AG04450 (cell line): Measurements from ENCODE around the gene HEATR3. TPM values are rescaled to one million over a fixed set of nuclear protein-coding genes. Genes with fewer than 3 reads are reported as not detected.

Source experiments
- CTCF ChIA-PET: fragments of 300-600, 350-600 bp; formaldehyde crosslinking; extraction: SDS; loops from one replicate; lab custom pipeline; 2022; ENCODE audit warnings: antibody characterized with exemption, inconsistent platforms; lab: Charles Lee
- POLR2A ChIA-PET: fragments of 350-600 bp; formaldehyde crosslinking; extraction: SDS; loops from one replicate; lab custom pipeline; 2021; ENCODE audit warnings: antibody characterized with exemption, inconsistent platforms; lab: Yijun Ruan, JAX
- DNase-seq: peaks from one replicate; pipeline ENCODE4 v3.0.0-alpha.2; 2011; ENCODE audit warnings: low read depth, low spot score
- H3K27ac ChIP-seq: one replicate; pipeline ENCODE4 v1.5.1; 2012; ENCODE audit warnings: low read depth, low read length, control low read depth
- H3K27me3 ChIP-seq: one replicate; pipeline ENCODE4 v1.6.0; 2012; ENCODE audit warnings: low read length; ENCODE audit not compliant: control insufficient read depth, insufficient read depth
- H3K4me3 ChIP-seq: 2 replicates; pipeline ENCODE4 v1.5.1; 2011; ENCODE audit warnings: mild to moderate bottlenecking, low read depth, low read length, control low read depth
- H3K9me3 ChIP-seq: 2 replicates; pipeline ENCODE4 v1.5.1; 2012; ENCODE audit warnings: low read length; ENCODE audit not compliant: control insufficient read depth, insufficient read depth
- polyA plus RNA-seq: library from polyadenylated mRNA; depleted of rRNA; stranded (reverse); fragments of >200 nt; gene quantifications from 2 replicates; pipeline ENCODE4 v1.2.3, GENCODE V29; 2011
- TF ChIP-seq, protein P1 (sequence below): IDR thresholded peaks from 2 replicates; pipeline ENCODE4 v1.5.1; 2011; ENCODE audit warnings: low read depth, low read length, control low read depth, inconsistent platforms

The HEATR3 gene
- polyA plus RNA-seq, 1 experiment, result 17.1 TPM

DNA sequence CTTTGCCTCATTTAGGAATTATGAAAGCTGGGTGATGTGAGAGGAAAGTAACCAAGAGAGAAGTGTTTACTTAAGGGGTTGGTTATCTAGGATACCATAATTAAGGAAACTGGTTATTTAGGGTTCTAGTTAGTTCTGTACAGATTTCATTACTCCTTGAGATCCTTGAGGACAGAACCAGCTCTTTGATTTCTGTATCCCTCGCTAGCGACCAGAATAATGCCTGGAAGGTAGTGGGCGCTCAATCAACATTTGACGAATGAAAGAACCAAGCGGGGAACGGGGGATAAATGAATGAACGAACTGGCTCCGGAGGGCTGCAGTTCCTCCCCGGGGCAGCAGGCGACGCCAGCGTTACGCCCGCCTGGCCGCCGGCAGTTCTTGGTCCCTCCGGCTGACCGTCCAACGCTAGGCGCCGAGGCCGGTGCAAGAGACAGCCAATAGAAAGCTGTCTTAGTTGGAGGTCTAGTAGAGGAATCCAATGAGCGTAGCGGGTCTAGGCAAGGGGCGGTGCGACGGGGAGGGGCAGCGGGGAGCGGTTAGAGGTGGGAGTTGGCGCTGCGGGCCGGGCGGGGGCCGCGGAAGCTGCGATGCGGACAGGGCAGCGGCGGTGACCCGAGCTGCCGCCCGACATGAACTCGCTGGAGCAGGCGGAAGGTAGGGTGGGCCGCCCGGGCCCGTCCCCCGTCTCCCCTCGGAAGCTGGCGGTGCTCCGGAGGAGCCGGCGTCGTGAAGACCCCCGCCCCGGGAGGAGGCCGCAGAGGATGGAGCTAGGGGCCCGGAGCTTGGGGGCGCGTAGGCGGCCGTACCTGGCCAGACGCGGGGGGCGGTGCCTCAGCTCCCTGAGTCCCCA, 40.9 kb upstream of the HEATR3 start, which contains the start of gene CNEP1R1:
Gene CNEP1R1 (plus strand): TSS at position 542 of the 853 bp plus-strand sequence. CDS start 91 bp downstream, at position 633.
- Histone ChIP-seq H3K4me3 (peak within 1 kb of the TSS; percentile 85), H3K27ac (no peak within 1 kb of the TSS), H3K9me3 (no peaks in the 10 kb centered on the region), H3K27me3 (no peaks in the 10 kb centered on the region)
- TF ChIP-seq, protein P1, sequence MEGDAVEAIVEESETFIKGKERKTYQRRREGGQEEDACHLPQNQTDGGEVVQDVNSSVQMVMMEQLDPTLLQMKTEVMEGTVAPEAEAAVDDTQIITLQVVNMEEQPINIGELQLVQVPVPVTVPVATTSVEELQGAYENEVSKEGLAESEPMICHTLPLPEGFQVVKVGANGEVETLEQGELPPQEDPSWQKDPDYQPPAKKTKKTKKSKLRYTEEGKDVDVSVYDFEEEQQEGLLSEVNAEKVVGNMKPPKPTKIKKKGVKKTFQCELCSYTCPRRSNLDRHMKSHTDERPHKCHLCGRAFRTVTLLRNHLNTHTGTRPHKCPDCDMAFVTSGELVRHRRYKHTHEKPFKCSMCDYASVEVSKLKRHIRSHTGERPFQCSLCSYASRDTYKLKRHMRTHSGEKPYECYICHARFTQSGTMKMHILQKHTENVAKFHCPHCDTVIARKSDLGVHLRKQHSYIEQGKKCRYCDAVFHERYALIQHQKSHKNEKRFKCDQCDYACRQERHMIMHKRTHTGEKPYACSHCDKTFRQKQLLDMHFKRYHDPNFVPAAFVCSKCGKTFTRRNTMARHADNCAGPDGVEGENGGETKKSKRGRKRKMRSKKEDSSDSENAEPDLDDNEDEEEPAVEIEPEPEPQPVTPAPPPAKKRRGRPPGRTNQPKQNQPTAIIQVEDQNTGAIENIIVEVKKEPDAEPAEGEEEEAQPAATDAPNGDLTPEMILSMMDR, result peak; percentile 100
- ChIA-PET POLR2A (interaction anchor here (0.8 to 1.2 kb wide), 5 partner anchors 19 to 170 kb away, joined by 3 to 4 read pairs (median 3); partner anchors contain the start of gene HEATR3), CTCF (interaction anchor here (0.5 to 4.8 kb wide), 96 partner anchors 9 to 1424 kb away, joined by 3 to 216 read pairs (median 4); partner anchors contain the start of genes BRD7, HEATR3 and TENT4B)
- DNase-seq, result peak; percentile 93

DNA sequence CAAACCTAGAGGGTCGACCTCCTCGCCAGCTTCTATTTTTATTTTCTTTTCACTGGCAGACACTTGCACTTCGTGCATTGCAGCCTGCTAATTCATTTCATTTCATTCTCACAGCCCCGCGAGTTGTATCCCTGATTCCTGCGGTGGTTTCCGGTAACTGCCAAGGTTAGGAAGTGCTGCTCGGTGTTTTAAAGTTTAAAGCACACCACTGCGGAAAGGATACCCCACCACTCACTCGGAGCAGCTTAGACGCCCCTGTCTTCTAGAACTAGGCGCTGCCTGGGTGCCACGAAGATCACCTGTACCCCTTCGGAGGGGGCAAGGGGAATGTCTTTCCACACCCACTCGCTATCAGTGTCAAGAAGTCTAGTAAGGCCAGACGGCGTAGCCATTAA, 40.2 kb upstream of the HEATR3 start:
- no peaks in the 10 kb centered on the region for H3K9me3 ChIP-seq
- no peak for DNase-seq
- no peak overlapping the region for H3K27ac ChIP-seq
- CTCF ChIA-PET, result interaction anchor here (0.5 to 4.8 kb wide), 86 partner anchors 9 to 1423 kb away, joined by 3 to 216 read pairs (median 4); partner anchors contain the start of genes BRD7, HEATR3 and TENT4B
- POLR2A ChIA-PET, result interaction anchor here (0.8 to 1.2 kb wide), 4 partner anchors 41 to 169 kb away, joined by 3 to 4 read pairs (median 3); partner anchors contain the start of gene HEATR3
- peak overlapping the region; percentile 85 for H3K4me3 ChIP-seq
- TF ChIP-seq, protein P1, result no peak
- no peaks in the 10 kb centered on the region for H3K27me3 ChIP-seq

DNA sequence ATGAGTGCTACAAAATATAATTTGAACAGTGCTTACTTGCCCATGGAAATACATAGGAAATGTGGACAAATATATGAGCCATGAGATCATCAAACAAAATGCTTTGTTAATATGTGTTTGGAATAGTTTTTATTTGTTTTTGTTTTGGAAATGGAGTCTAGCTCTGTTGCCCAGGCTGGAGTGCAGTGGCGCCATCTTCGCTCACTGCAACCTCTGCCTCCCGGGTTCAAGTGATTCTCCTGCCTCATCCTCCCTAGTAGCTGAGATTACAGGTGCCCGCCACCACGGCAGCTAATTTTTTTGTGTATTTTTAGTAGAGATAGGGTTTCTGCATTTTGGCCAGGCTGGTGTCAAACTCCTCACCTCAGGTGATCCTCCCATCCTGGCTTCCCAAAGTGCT, 37.9 kb upstream of the HEATR3 start:
- Histone ChIP-seq H3K4me3 (no peak overlapping the region), H3K9me3 (no peaks in the 10 kb centered on the region), H3K27ac (no peak overlapping the region), H3K27me3 (no peaks in the 10 kb centered on the region)
- ChIA-PET POLR2A (no interaction called here), CTCF (interaction anchor here (0.7 kb wide), 1 partner anchor 301 kb away, joined by 3 read pairs; no protein-coding TSS in a partner anchor)
- no peak for DNase-seq
- TF ChIP-seq, protein P1, result no peak

DNA sequence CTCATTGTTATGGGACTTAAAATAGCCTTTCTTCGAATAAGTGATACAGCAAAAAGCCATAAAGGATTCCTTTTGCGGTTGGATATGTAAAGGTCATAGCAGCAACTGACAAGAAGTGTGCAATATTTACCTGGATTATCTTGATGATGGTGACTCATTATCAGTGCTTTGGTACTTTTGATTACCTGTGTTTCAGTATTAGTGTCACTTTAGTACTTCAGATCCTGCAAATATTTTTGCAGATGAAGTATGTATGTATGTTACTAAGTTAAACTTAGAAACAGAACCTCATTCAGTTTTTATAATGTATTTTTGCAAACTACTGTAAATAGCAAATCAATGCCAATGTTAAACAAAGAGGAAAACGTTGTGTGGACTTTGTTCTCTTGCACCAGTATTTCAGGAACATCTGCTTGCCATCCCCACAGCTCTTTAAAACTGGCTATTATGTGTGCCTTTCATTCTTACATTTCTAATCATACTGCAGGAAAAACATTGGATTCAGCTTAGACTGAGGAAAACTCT, 30.2 kb upstream of the HEATR3 start:
- POLR2A ChIA-PET, result no interaction called here
- Histone ChIP-seq H3K9me3 (no peaks in the 10 kb centered on the region), H3K27me3 (no peaks in the 10 kb centered on the region), H3K4me3 (no peak overlapping the region), H3K27ac (no peak overlapping the region)
- DNase-seq, result no peak
- TF ChIP-seq, protein P1, result no peak
- CTCF ChIA-PET, result interaction anchor here (0.8 to 3.2 kb wide), 3 partner anchors 11 to 771 kb away, joined by 3 to 28 read pairs (median 3); partner anchors contain the start of gene CNEP1R1
